GM23338 (cell line): ENCODE measurements around the gene PDE6A. TPM values are rescaled to one million over a fixed set of nuclear protein-coding genes. Genes with fewer than 3 reads are reported as not detected.

ENCODE experiments used
- ATAC-seq: fragments of 200-7000 bp; cut with Tn5 transposase; 3 replicates; pipeline ENCODE4 v1.9.1; 2020
- DNase-seq: peaks from one replicate; pipeline ENCODE4 v3.0.0-alpha.2; 2015; ENCODE audit warnings: low spot score
- H2AFZ ChIP-seq: fragments of 200-600 bp; sonication (generic); 2 replicates; pipeline ENCODE4 v1.8.0; 2016; ENCODE audit warnings: antibody characterized with exemption, mild to moderate bottlenecking, moderate library complexity
- H3F3A ChIP-seq: fragments of 200-600 bp; sonication (generic); replicated peaks from 2 replicates; pipeline ENCODE4 v1.8.0; 2017; ENCODE audit warnings: antibody characterized with exemption, mixed run types, low read depth
- H3K27ac ChIP-seq: fragments of 200-600 bp; sonication (generic); 2 replicates; pipeline ENCODE4 v1.6.1; 2016; ENCODE audit warnings: low read depth
- H3K27me3 ChIP-seq: fragments of 200-600 bp; sonication (generic); 2 replicates; pipeline ENCODE4 v1.8.0; 2016; ENCODE audit warnings: mild to moderate bottlenecking, mixed run types, moderate library complexity; ENCODE audit not compliant: insufficient read depth
- H3K36me3 ChIP-seq: fragments of 200-600 bp; sonication (generic); 2 replicates; pipeline ENCODE4 v1.8.0; 2016; ENCODE audit warnings: mild to moderate bottlenecking; ENCODE audit not compliant: insufficient read depth
- H3K4me1 ChIP-seq: fragments of 200-600 bp; sonication (generic); 2 replicates; pipeline ENCODE4 v1.8.0; 2016; ENCODE audit warnings: mild to moderate bottlenecking, moderate library complexity; ENCODE audit not compliant: insufficient read depth
- H3K4me2 ChIP-seq: fragments of 200-600 bp; sonication (generic); 2 replicates; pipeline ENCODE4 v1.7.1; 2017; ENCODE audit warnings: mixed run types
- H3K4me3 ChIP-seq: fragments of 200-600 bp; sonication (generic); 2 replicates; pipeline ENCODE4 v1.6.1; 2016; ENCODE audit warnings: mixed run types
- H3K79me2 ChIP-seq: fragments of 200-600 bp; sonication (generic); replicated peaks from 2 replicates; pipeline ENCODE4 v1.8.0; 2017; ENCODE audit warnings: mild to moderate bottlenecking; ENCODE audit not compliant: insufficient read depth
- H3K9me2 ChIP-seq: fragments of 200-600 bp; sonication (generic); 2 replicates; pipeline ENCODE4 v1.8.0; 2017; ENCODE audit not compliant: insufficient read depth
- H4K20me1 ChIP-seq: fragments of 200-600 bp; sonication (generic); replicated peaks from 2 replicates; pipeline ENCODE4 v1.8.0; 2017; ENCODE audit warnings: mild to moderate bottlenecking; ENCODE audit not compliant: insufficient read depth
- H3K27ac Mint-ChIP-seq: 2 replicates; pipeline ENCODE4 v1.8.0; 2020; ENCODE audit warnings: inconsistent platforms, mild to moderate bottlenecking, moderate library complexity, mixed read lengths
- H3K27me3 Mint-ChIP-seq: 3 replicates; pipeline ENCODE4 v1.8.0; 2022; ENCODE audit warnings: low read depth, mild to moderate bottlenecking, moderate library complexity, mixed read lengths, inconsistent platforms; ENCODE audit not compliant: insufficient read depth, poor library complexity
- H3K36me3 Mint-ChIP-seq: 3 replicates; pipeline ENCODE4 v1.8.0; 2021; ENCODE audit warnings: low read depth, mild to moderate bottlenecking, inconsistent platforms, moderate library complexity, mixed read lengths
- H3K4me1 Mint-ChIP-seq: 3 replicates; pipeline ENCODE4 v1.8.0; 2020; ENCODE audit warnings: mild to moderate bottlenecking, inconsistent platforms, mixed read lengths
- H3K4me3 Mint-ChIP-seq: 3 replicates; pipeline ENCODE4 v1.8.0; 2021; ENCODE audit warnings: moderate library complexity, mild to moderate bottlenecking, inconsistent platforms, mixed read lengths
- H3K9me3 Mint-ChIP-seq: 3 replicates; pipeline ENCODE4 v1.8.0; 2020; ENCODE audit warnings: moderate library complexity, mild to moderate bottlenecking, inconsistent platforms, mixed read lengths
- CREB1 ChIP-seq: fragments of 250-450 bp; sonication (Bioruptor Pico); IDR thresholded peaks from 2 replicates; pipeline ENCODE4 v1.5.0; 2020; ENCODE audit warnings: low read depth, mild to moderate bottlenecking, moderate library complexity
- EZH2 ChIP-seq: fragments of 200-600 bp; sonication (generic); IDR thresholded peaks from one replicate; pipeline ENCODE4 v1.8.0; 2017; ENCODE audit warnings: antibody characterized with exemption, mild to moderate bottlenecking, low read depth; ENCODE audit not compliant: unreplicated experiment
- EZH2phosphoT487 ChIP-seq: fragments of 200-600 bp; sonication (generic); IDR thresholded peaks from one replicate; pipeline ENCODE4 v1.8.1; 2018; ENCODE audit warnings: antibody characterized with exemption; ENCODE audit not compliant: unreplicated experiment
- JUNB ChIP-seq: IDR thresholded peaks from one replicate; pipeline ENCODE4 v1.6.1; 2016; ENCODE audit warnings: antibody characterized with exemption; ENCODE audit not compliant: unreplicated experiment
- NANOG ChIP-seq: IDR thresholded peaks from 2 replicates; pipeline ENCODE4 v1.6.1; 2016; ENCODE audit warnings: antibody characterized with exemption, borderline replicate concordance
- POLR2AphosphoS5 ChIP-seq: IDR thresholded peaks from 2 replicates; pipeline ENCODE4 v1.6.1; 2016; ENCODE audit warnings: antibody characterized with exemption, low read depth
- STAT1 ChIP-seq: IDR thresholded peaks from one replicate; pipeline ENCODE4 v1.6.1; 2016; ENCODE audit warnings: antibody characterized with exemption; ENCODE audit not compliant: unreplicated experiment
- ZNF114 ChIP-seq: fragments of 250-450 bp; sonication (Bioruptor Pico); IDR thresholded peaks from 2 replicates; pipeline ENCODE4 v1.5.0; 2020; ENCODE audit warnings: mild to moderate bottlenecking, moderate library complexity
- ZNF331 ChIP-seq: fragments of 250-450 bp; sonication (Bioruptor Pico); IDR thresholded peaks from 2 replicates; pipeline ENCODE4 v1.5.0; 2020; ENCODE audit warnings: low read depth, mild to moderate bottlenecking, moderate library complexity
- polyA plus RNA-seq: library from polyadenylated mRNA; unstranded; fragments of >200 nt; fragmentation: Nextera tagmentation; extraction: Ambion mirVana; gene quantifications from 2 replicates; pipeline ENCODE4 v1.2.1, GENCODE V29; 2016
- total RNA-seq: library from RNA; depleted of rRNA; stranded (reverse); fragments of >200 nt; shearing (Covaris generic); gene quantifications from 2 replicates; pipeline ENCODE4 v1.2.3, GENCODE V29; 2014
- TF ChIP-seq, protein P1 (sequence below): IDR thresholded peaks from 2 replicates; pipeline ENCODE4 v1.6.1; 2016; ENCODE audit warnings: antibody characterized with exemption
- TF ChIP-seq, protein P2 (sequence below): fragments of 250-450 bp; sonication (Bioruptor Pico); IDR thresholded peaks from 2 replicates; pipeline ENCODE4 v1.5.0; 2020; ENCODE audit warnings: mild to moderate bottlenecking, moderate library complexity
- TF ChIP-seq, protein P3 (sequence below): IDR thresholded peaks from one replicate; pipeline ENCODE4 v1.6.1; 2018; ENCODE audit warnings: antibody characterized with exemption; ENCODE audit not compliant: unreplicated experiment
- TF ChIP-seq, protein P4 (sequence below), 2 experiments: fragments of 200-600 bp in 1 of 2; sonication (generic) in 1 of 2; conservative IDR thresholded peaks; 2 replicates each; pipeline versions ENCODE4 v1.5.1 to v1.6.1; 2016 to 2017; ENCODE audit warnings: antibody characterized with exemption in 2 of 2, low read depth in 2 of 2, mild to moderate bottlenecking in 2 of 2, moderate library complexity in 1 of 2

PDE6A gene
- total and polyA plus RNA-seq, 2 experiments from 2014 or later, result 0.08 TPM; not detected in 1

DNA sequence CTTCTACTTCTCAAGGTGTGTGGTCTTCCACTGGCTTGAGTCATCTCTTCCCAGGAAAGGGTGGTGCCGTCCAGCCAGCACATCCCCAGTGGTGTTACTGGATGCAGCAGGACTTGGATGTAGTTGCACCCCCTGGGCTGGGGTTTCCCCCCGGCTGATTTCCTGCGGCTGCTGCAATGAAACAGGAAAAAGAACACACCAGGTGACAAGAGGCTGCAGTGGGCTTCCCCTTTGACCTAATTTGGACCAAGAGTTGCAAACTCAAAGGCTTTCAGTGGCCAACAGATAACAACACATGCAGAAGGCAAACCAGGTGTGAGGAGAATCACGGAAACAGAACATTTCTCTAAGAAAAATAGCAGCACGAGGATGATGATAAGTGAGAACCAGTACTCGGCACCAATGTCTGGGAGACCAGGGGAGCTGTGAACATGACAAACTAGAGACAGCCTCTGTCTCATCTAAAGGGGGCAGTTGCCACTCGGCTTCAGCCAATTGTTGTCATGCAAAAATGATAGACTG is 83.7 kb downstream of the PDE6A start:
- no peaks in the 10 kb centered on the region for H3K36me3 Mint-ChIP-seq
- Histone ChIP-seq H3K36me3 (no peaks in the 10 kb centered on the region; the same call in 1 of the 2 replicates), H3K4me2 (peak overlapping the region; percentile 40; the same call in 1 of the 2 replicates), H3K4me1 (peaks cover 17% of the 10 kb centered on the region), H3F3A (no peaks in the 10 kb centered on the region; the same call in 1 of the 2 replicates), H2AFZ (no peak overlapping the region), H4K20me1 (no peaks in the 10 kb centered on the region), H3K4me3 (no peak overlapping the region), H3K79me2 (no peaks in the 10 kb centered on the region), H3K27me3 (no peaks in the 10 kb centered on the region), H3K27ac (peak overlapping the region; percentile 34; the same call in 1 of the 2 replicates), H3K9me2 (no peaks in the 10 kb centered on the region)
- H3K27me3 Mint-ChIP-seq, result peaks cover 9% of the 10 kb centered on the region
- no peaks in the 10 kb centered on the region for H3K9me3 Mint-ChIP-seq
- ATAC-seq (peak; percentile 79), DNase-seq (peak; percentile 34)
- H3K27ac Mint-ChIP-seq, result peak overlapping the region; percentile 33; the same call in 1 of the 2 replicates
- H3K4me3 Mint-ChIP-seq, result no peak overlapping the region
- TF ChIP-seq, protein P1, sequence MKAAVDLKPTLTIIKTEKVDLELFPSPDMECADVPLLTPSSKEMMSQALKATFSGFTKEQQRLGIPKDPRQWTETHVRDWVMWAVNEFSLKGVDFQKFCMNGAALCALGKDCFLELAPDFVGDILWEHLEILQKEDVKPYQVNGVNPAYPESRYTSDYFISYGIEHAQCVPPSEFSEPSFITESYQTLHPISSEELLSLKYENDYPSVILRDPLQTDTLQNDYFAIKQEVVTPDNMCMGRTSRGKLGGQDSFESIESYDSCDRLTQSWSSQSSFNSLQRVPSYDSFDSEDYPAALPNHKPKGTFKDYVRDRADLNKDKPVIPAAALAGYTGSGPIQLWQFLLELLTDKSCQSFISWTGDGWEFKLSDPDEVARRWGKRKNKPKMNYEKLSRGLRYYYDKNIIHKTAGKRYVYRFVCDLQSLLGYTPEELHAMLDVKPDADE, result no peak
- TF ChIP-seq, protein P2, sequence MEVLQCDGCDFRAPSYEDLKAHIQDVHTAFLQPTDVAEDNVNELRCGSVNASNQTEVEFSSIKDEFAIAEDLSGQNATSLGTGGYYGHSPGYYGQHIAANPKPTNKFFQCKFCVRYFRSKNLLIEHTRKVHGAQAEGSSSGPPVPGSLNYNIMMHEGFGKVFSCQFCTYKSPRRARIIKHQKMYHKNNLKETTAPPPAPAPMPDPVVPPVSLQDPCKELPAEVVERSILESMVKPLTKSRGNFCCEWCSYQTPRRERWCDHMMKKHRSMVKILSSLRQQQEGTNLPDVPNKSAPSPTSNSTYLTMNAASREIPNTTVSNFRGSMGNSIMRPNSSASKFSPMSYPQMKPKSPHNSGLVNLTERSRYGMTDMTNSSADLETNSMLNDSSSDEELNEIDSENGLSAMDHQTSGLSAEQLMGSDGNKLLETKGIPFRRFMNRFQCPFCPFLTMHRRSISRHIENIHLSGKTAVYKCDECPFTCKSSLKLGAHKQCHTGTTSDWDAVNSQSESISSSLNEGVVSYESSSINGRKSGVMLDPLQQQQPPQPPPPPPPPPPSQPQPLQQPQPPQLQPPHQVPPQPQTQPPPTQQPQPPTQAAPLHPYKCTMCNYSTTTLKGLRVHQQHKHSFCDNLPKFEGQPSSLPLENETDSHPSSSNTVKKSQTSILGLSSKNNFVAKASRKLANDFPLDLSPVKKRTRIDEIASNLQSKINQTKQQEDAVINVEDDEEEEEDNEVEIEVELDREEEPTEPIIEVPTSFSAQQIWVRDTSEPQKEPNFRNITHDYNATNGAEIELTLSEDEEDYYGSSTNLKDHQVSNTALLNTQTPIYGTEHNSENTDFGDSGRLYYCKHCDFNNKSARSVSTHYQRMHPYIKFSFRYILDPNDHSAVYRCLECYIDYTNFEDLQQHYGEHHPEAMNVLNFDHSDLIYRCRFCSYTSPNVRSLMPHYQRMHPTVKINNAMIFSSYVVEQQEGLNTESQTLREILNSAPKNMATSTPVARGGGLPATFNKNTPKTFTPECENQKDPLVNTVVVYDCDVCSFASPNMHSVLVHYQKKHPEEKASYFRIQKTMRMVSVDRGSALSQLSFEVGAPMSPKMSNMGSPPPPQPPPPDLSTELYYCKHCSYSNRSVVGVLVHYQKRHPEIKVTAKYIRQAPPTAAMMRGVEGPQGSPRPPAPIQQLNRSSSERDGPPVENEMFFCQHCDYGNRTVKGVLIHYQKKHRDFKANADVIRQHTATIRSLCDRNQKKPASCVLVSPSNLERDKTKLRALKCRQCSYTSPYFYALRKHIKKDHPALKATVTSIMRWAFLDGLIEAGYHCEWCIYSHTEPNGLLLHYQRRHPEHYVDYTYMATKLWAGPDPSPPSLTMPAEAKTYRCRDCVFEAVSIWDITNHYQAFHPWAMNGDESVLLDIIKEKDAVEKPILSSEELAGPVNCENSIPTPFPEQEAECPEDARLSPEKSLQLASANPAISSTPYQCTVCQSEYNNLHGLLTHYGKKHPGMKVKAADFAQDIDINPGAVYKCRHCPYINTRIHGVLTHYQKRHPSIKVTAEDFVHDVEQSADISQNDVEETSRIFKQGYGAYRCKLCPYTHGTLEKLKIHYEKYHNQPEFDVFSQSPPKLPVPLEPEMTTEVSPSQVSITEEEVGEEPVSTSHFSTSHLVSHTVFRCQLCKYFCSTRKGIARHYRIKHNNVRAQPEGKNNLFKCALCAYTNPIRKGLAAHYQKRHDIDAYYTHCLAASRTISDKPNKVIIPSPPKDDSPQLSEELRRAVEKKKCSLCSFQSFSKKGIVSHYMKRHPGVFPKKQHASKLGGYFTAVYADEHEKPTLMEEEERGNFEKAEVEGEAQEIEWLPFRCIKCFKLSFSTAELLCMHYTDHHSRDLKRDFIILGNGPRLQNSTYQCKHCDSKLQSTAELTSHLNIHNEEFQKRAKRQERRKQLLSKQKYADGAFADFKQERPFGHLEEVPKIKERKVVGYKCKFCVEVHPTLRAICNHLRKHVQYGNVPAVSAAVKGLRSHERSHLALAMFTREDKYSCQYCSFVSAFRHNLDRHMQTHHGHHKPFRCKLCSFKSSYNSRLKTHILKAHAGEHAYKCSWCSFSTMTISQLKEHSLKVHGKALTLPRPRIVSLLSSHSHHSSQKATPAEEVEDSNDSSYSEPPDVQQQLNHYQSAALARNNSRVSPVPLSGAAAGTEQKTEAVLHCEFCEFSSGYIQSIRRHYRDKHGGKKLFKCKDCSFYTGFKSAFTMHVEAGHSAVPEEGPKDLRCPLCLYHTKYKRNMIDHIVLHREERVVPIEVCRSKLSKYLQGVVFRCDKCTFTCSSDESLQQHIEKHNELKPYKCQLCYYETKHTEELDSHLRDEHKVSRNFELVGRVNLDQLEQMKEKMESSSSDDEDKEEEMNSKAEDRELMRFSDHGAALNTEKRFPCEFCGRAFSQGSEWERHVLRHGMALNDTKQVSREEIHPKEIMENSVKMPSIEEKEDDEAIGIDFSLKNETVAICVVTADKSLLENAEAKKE, result no peak
- TF ChIP-seq ZNF331 (CRISPR knock-in tag) (no peak), EZH2 (no peak), STAT1 (no peak), CREB1 (CRISPR knock-in tag) (no peak), NANOG (no peak), ZNF114 (CRISPR knock-in tag) (no peak), JUNB (no peak), POLR2AphosphoS5 (no peak), EZH2phosphoT487 (no peak)
- TF ChIP-seq, protein P3, sequence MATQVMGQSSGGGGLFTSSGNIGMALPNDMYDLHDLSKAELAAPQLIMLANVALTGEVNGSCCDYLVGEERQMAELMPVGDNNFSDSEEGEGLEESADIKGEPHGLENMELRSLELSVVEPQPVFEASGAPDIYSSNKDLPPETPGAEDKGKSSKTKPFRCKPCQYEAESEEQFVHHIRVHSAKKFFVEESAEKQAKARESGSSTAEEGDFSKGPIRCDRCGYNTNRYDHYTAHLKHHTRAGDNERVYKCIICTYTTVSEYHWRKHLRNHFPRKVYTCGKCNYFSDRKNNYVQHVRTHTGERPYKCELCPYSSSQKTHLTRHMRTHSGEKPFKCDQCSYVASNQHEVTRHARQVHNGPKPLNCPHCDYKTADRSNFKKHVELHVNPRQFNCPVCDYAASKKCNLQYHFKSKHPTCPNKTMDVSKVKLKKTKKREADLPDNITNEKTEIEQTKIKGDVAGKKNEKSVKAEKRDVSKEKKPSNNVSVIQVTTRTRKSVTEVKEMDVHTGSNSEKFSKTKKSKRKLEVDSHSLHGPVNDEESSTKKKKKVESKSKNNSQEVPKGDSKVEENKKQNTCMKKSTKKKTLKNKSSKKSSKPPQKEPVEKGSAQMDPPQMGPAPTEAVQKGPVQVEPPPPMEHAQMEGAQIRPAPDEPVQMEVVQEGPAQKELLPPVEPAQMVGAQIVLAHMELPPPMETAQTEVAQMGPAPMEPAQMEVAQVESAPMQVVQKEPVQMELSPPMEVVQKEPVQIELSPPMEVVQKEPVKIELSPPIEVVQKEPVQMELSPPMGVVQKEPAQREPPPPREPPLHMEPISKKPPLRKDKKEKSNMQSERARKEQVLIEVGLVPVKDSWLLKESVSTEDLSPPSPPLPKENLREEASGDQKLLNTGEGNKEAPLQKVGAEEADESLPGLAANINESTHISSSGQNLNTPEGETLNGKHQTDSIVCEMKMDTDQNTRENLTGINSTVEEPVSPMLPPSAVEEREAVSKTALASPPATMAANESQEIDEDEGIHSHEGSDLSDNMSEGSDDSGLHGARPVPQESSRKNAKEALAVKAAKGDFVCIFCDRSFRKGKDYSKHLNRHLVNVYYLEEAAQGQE, result no peak
- TF ChIP-seq, protein P4, sequence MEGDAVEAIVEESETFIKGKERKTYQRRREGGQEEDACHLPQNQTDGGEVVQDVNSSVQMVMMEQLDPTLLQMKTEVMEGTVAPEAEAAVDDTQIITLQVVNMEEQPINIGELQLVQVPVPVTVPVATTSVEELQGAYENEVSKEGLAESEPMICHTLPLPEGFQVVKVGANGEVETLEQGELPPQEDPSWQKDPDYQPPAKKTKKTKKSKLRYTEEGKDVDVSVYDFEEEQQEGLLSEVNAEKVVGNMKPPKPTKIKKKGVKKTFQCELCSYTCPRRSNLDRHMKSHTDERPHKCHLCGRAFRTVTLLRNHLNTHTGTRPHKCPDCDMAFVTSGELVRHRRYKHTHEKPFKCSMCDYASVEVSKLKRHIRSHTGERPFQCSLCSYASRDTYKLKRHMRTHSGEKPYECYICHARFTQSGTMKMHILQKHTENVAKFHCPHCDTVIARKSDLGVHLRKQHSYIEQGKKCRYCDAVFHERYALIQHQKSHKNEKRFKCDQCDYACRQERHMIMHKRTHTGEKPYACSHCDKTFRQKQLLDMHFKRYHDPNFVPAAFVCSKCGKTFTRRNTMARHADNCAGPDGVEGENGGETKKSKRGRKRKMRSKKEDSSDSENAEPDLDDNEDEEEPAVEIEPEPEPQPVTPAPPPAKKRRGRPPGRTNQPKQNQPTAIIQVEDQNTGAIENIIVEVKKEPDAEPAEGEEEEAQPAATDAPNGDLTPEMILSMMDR (conservative IDR thresholded peaks at IDR 0.05; ENCODE audit: low read depth in 2 of 2), result no peak
- H3K4me1 Mint-ChIP-seq, result peaks cover 11% of the 10 kb centered on the region
